HEK293 (cell line): Measurements from ENCODE around the gene SREBF1.

Experiments
- CTCF ChIA-PET: fragments of 350-600 bp; formaldehyde crosslinking; extraction: SDS; loops from one replicate; lab custom pipeline; 2021; ENCODE audit warnings: antibody characterized with exemption; lab: Yijun Ruan, JAX
- POLR2A ChIA-PET: fragments of 300-600 bp; formaldehyde crosslinking; extraction: SDS; loops from one replicate; lab custom pipeline; 2020; ENCODE audit warnings: antibody characterized with exemption, inconsistent platforms; lab: Yijun Ruan, JAX
- H3K27ac ChIP-seq: fragments of 200-500 bp; sonication (Bioruptor generic); 2 replicates; pipeline ENCODE4 v1.5.1; 2014; ENCODE audit warnings: low read depth, low read length, control low read depth, inconsistent platforms; ENCODE audit errors: extremely low read depth
- H3K36me3 ChIP-seq, 2 experiments: fragments of 200-500 bp in 1 of 2; sonication (Bioruptor generic) in 1 of 2; 1 replicate in 1 of 2; 2 replicates in 1 of 2; pipeline ENCODE4 v1.5.1; 2014 to 2017; ENCODE audit warnings: inconsistent platforms in 2 of 2, low read length in 2 of 2; ENCODE audit not compliant: control insufficient read depth in 2 of 2, insufficient read depth in 1 of 2
- H3K4me1 ChIP-seq: fragments of 200-500 bp; sonication (Bioruptor generic); 2 replicates; pipeline ENCODE4 v1.5.1; 2014; ENCODE audit warnings: mild to moderate bottlenecking, low read length, inconsistent platforms; ENCODE audit not compliant: control insufficient read depth, insufficient read depth
- H3K4me3 ChIP-seq: 2 replicates; pipeline ENCODE4 v1.5.1; 2011; ENCODE audit warnings: low read depth, mild to moderate bottlenecking, control low read depth, low read length, moderate library complexity
- H3K9me3 ChIP-seq: fragments of 200-500 bp; sonication (Bioruptor generic); 2 replicates; pipeline ENCODE4 v1.5.1; 2014; ENCODE audit warnings: low read depth, low read length, inconsistent platforms; ENCODE audit not compliant: control insufficient read depth, insufficient read depth
- GFI1B ChIP-seq: fragments of 450-650 bp; formaldehyde crosslinking; IDR thresholded peaks from 2 replicates; pipeline ENCODE4 v1.5.1; 2016; ENCODE audit warnings: missing biosample characterization, missing genetic modification characterization
- GLI4 ChIP-seq: fragments of 450-650 bp; formaldehyde crosslinking; IDR thresholded peaks from 2 replicates; pipeline ENCODE4 v1.5.1; 2016; ENCODE audit warnings: missing biosample characterization, missing genetic modification characterization
- HOXD13 ChIP-seq: sonication (generic); formaldehyde crosslinking; IDR thresholded peaks from 2 replicates; pipeline ENCODE4 v1.8.0; 2022; ENCODE audit warnings: missing genetic modification reagents, borderline replicate concordance
- KLF7 ChIP-seq: fragments of 450-650 bp; formaldehyde crosslinking; IDR thresholded peaks from 2 replicates; pipeline ENCODE4 v1.5.1; 2016; ENCODE audit warnings: missing biosample characterization, missing genetic modification characterization, borderline replicate concordance
- OSR2 ChIP-seq: fragments of 450-650 bp; formaldehyde crosslinking; IDR thresholded peaks from 2 replicates; pipeline ENCODE4 v1.5.1; 2016; ENCODE audit warnings: missing biosample characterization, missing genetic modification characterization
- ZIC2 ChIP-seq: fragments of 450-650 bp; formaldehyde crosslinking; IDR thresholded peaks from 2 replicates; pipeline ENCODE4 v1.5.1; 2016; ENCODE audit warnings: missing biosample characterization, missing genetic modification characterization
- ZNF169 ChIP-seq: fragments of 450-650 bp; formaldehyde crosslinking; IDR thresholded peaks from 2 replicates; pipeline ENCODE4 v1.5.1; 2016; ENCODE audit warnings: missing biosample characterization, missing genetic modification characterization
- ZNF175 ChIP-seq: fragments of 450-650 bp; formaldehyde crosslinking; IDR thresholded peaks from 2 replicates; pipeline ENCODE4 v1.5.1; 2016; ENCODE audit warnings: missing biosample characterization, missing genetic modification characterization
- ZNF211 ChIP-seq: fragments of 450-650 bp; formaldehyde crosslinking; IDR thresholded peaks from 2 replicates; pipeline ENCODE4 v1.5.1; 2016; ENCODE audit warnings: low read depth, missing biosample characterization, missing genetic modification characterization
- ZNF214 ChIP-seq: fragments of 450-650 bp; formaldehyde crosslinking; IDR thresholded peaks from 2 replicates; pipeline ENCODE4 v1.5.1; 2017; ENCODE audit warnings: missing biosample characterization, mild to moderate bottlenecking, missing genetic modification characterization, borderline replicate concordance
- ZNF223 ChIP-seq: fragments of 450-650 bp; formaldehyde crosslinking; IDR thresholded peaks from 2 replicates; pipeline ENCODE4 v1.5.1; 2016; ENCODE audit warnings: missing biosample characterization, missing genetic modification characterization
- ZNF23 ChIP-seq: fragments of 450-650 bp; formaldehyde crosslinking; IDR thresholded peaks from 2 replicates; pipeline ENCODE4 v1.5.1; 2016; ENCODE audit warnings: missing biosample characterization, missing genetic modification characterization, borderline replicate concordance
- ZNF239 ChIP-seq: fragments of 450-650 bp; formaldehyde crosslinking; IDR thresholded peaks from 2 replicates; pipeline ENCODE4 v1.5.1; 2016; ENCODE audit warnings: missing biosample characterization, missing genetic modification characterization
- ZNF280D ChIP-seq: fragments of 450-650 bp; formaldehyde crosslinking; IDR thresholded peaks from 2 replicates; pipeline ENCODE4 v1.5.1; 2016; ENCODE audit warnings: missing biosample characterization, missing genetic modification characterization
- ZNF398 ChIP-seq: fragments of 450-650 bp; formaldehyde crosslinking; IDR thresholded peaks from 2 replicates; pipeline ENCODE4 v1.5.1; 2017; ENCODE audit warnings: missing biosample characterization, missing genetic modification characterization
- ZNF501 ChIP-seq: fragments of 450-650 bp; formaldehyde crosslinking; IDR thresholded peaks from 2 replicates; pipeline ENCODE4 v1.5.1; 2016; ENCODE audit warnings: missing biosample characterization, missing genetic modification characterization
- ZNF514 ChIP-seq: fragments of 450-650 bp; formaldehyde crosslinking; IDR thresholded peaks from 2 replicates; pipeline ENCODE4 v1.5.1; 2016; ENCODE audit warnings: missing biosample characterization, missing genetic modification characterization
- ZNF558 ChIP-seq: fragments of 450-650 bp; formaldehyde crosslinking; IDR thresholded peaks from 2 replicates; pipeline ENCODE4 v1.5.1; 2016; ENCODE audit warnings: missing biosample characterization, missing genetic modification characterization
- ZNF76 ChIP-seq: fragments of 450-650 bp; formaldehyde crosslinking; IDR thresholded peaks from 2 replicates; pipeline ENCODE4; 2016; ENCODE audit warnings: low read depth, missing biosample characterization, missing genetic modification characterization, borderline replicate concordance
- ZNF776 ChIP-seq: fragments of 450-650 bp; formaldehyde crosslinking; IDR thresholded peaks from 2 replicates; pipeline ENCODE4 v1.5.0; 2017; ENCODE audit warnings: missing biosample characterization, missing genetic modification characterization, borderline replicate concordance
- ZNF777 ChIP-seq: fragments of 450-650 bp; formaldehyde crosslinking; IDR thresholded peaks from 2 replicates; pipeline ENCODE4 v1.5.1; 2017; ENCODE audit warnings: missing biosample characterization, missing genetic modification characterization, borderline replicate concordance
- ZNF785 ChIP-seq: fragments of 450-650 bp; formaldehyde crosslinking; IDR thresholded peaks from 2 replicates; pipeline ENCODE4 v1.5.1; 2016; ENCODE audit warnings: missing biosample characterization, missing genetic modification characterization
- ZNF843 ChIP-seq: fragments of 450-650 bp; formaldehyde crosslinking; IDR thresholded peaks from 2 replicates; pipeline ENCODE4 v1.5.1; 2016; ENCODE audit warnings: missing biosample characterization, missing genetic modification characterization
- ZSCAN30 ChIP-seq: fragments of 450-650 bp; IDR thresholded peaks from 2 replicates; pipeline ENCODE4 v1.5.1; 2018; ENCODE audit warnings: missing biosample characterization, mild to moderate bottlenecking, missing genetic modification characterization, moderate library complexity
- TF ChIP-seq, protein P1 (sequence below): fragments of 450-650 bp; formaldehyde crosslinking; IDR thresholded peaks from 2 replicates; pipeline ENCODE4 v1.5.1; 2016; ENCODE audit warnings: missing biosample characterization, missing genetic modification characterization
- TF ChIP-seq, protein P2 (sequence below): fragments of 450-650 bp; formaldehyde crosslinking; IDR thresholded peaks from 2 replicates; pipeline ENCODE4 v1.5.1; 2016; ENCODE audit warnings: missing biosample characterization, missing genetic modification characterization

Gene SREBF1

GRCh38 chr17:17810895-17811248 lies 25.9 kb downstream of the SREBF1 start:
- ChIA-PET CTCF (interaction anchor here (0.6 to 3.5 kb wide), 13 partner anchors 11 to 1580 kb away, joined by 3 to 35 read pairs (median 3); no protein-coding TSS in a partner anchor), POLR2A (interaction anchor here (0.8 to 2.6 kb wide), 5 partner anchors 25 to 161 kb away, joined by 3 to 9 read pairs (median 5); partner anchors contain the start of genes DRC3, SREBF1 and TOM1L2)
- H3K36me3 ChIP-seq, result peaks cover 0 to 70% of the 10 kb centered on the region in 2 experiments; a peak in 1 of 3 replicates

GRCh38 chr17:17810084-17810894 lies 26.5 kb downstream of the SREBF1 start:
- Histone ChIP-seq H3K36me3 (peaks cover 0 to 71% of the 10 kb centered on the region in 2 experiments; a peak in 2 of 3 replicates), H3K4me3 (no peak overlapping the region), H3K27ac (no peak overlapping the region; the same call in 1 of the 2 replicates), H3K9me3 (no peaks in the 10 kb centered on the region), H3K4me1 (peaks cover 6% of the 10 kb centered on the region)
- ChIA-PET POLR2A (interaction anchor here (1.8 to 2.6 kb wide), 2 partner anchors 8 to 26 kb away, joined by 5 to 9 read pairs; partner anchors contain the start of gene SREBF1), CTCF (interaction anchor here (1.3 to 3.5 kb wide), 7 partner anchors 12 to 223 kb away, joined by 3 to 35 read pairs (median 11); no protein-coding TSS in a partner anchor)
- TF ChIP-seq ZNF175 (no peak), ZNF843 (tag by site-specific recombination) (no peak), ZNF76 (tag by site-specific recombination) (0 out of 2 replicates have a peak, but pooled peaks have one; percentile 20), ZNF223 (tag by site-specific recombination) (no peak), ZIC2 (tag by site-specific recombination) (0 out of 2 replicates have a peak, but pooled peaks have one; percentile 13), GLI4 (no peak), ZNF169 (tag by site-specific recombination) (no peak), KLF7 (0 out of 2 replicates have a peak, but pooled peaks have one; percentile 29), ZNF514 (tag by site-specific recombination) (no peak)
- TF ChIP-seq, protein P1, sequence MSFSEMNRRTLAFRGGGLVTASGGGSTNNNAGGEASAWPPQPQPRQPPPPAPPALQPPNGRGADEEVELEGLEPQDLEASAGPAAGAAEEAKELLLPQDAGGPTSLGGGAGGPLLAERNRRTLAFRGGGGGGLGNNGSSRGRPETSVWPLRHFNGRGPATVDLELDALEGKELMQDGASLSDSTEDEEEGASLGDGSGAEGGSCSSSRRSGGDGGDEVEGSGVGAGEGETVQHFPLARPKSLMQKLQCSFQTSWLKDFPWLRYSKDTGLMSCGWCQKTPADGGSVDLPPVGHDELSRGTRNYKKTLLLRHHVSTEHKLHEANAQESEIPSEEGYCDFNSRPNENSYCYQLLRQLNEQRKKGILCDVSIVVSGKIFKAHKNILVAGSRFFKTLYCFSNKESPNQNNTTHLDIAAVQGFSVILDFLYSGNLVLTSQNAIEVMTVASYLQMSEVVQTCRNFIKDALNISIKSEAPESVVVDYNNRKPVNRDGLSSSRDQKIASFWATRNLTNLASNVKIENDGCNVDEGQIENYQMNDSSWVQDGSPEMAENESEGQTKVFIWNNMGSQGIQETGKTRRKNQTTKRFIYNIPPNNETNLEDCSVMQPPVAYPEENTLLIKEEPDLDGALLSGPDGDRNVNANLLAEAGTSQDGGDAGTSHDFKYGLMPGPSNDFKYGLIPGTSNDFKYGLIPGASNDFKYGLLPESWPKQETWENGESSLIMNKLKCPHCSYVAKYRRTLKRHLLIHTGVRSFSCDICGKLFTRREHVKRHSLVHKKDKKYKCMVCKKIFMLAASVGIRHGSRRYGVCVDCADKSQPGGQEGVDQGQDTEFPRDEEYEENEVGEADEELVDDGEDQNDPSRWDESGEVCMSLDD (tag by site-specific recombination), result no peak

More at GRCh38 chr17:17810895-17811248, 25.9 kb downstream of the SREBF1 start:
- Histone ChIP-seq H3K9me3 (no peaks in the 10 kb centered on the region), H3K4me1 (peaks cover 6% of the 10 kb centered on the region), H3K27ac (no peak overlapping the region), H3K4me3 (no peak overlapping the region)
- no peak for TF ChIP-seq ZNF280D (tag by site-specific recombination)
- TF ChIP-seq ZNF558 (tag by site-specific recombination), result no peak
- no peak for TF ChIP-seq ZSCAN30 (tag by site-specific recombination)
- TF ChIP-seq, protein P2, sequence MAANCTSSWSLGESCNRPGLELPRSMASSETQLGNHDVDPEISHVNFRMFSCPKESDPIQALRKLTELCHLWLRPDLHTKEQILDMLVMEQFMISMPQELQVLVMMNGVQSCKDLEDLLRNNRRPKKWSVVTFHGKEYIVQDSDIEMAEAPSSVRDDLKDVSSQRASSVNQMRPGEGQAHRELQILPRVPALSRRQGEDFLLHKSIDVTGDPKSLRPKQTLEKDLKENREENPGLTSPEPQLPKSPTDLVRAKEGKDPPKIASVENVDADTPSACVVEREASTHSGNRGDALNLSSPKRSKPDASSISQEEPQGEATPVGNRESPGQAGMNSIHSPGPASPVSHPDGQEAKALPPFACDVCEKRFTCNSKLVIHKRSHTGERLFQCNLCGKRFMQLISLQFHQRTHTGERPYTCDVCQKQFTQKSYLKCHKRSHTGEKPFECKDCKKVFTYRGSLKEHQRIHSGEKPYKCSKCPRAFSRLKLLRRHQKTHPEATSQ, result no peak
- TF ChIP-seq ZNF777 (tag by site-specific recombination), result no peak
- TF ChIP-seq GFI1B, result no peak
- TF ChIP-seq ZNF211 (tag by site-specific recombination), result no peak
- no peak for TF ChIP-seq ZNF785 (tag by site-specific recombination)
- TF ChIP-seq ZNF23 (tag by site-specific recombination), result no peak
- no peak for TF ChIP-seq ZNF501
- TF ChIP-seq ZNF776 (tag by site-specific recombination), result no peak
- TF ChIP-seq ZNF398, result no peak
- TF ChIP-seq ZNF239, result no peak
- no peak for TF ChIP-seq ZNF223 (tag by site-specific recombination)
- TF ChIP-seq HOXD13, result no peak
- TF ChIP-seq ZNF214 (tag by site-specific recombination), result no peak
- no peak for TF ChIP-seq OSR2 (tag by site-specific recombination)
